Thyroid gland (tissue), 4 donors: ENCODE measurements around the gene C17orf75. TPM values are rescaled to one million over a fixed set of nuclear protein-coding genes. Genes with fewer than 3 reads are reported as not detected.
"Not testable (repeated sequence)": the region's sequence is repeated elsewhere in the genome, so short reads cannot be mapped to it uniquely, and the experiment has no call there.

Experiments used
- DNase-seq, 2 donors: peaks; one replicate each; pipeline ENCODE4 v3.0.0-alpha.2; 2019
- H3K27ac ChIP-seq, 3 donors: fragments of 200-600 bp; sonication (generic); 1 replicate in 2 of 3; 2 replicates in 1 of 3; pipeline ENCODE4 v1.5.1; 2016 to 2019; ENCODE audit warnings: mild to moderate bottlenecking in 1 of 3, moderate library complexity in 1 of 3
- H3K27me3 ChIP-seq: fragments of 200-600 bp; sonication (generic); one replicate; pipeline ENCODE4 v1.5.1; 2019
- H3K36me3 ChIP-seq, 2 donors: fragments of 200-600 bp; sonication (generic); one replicate each; pipeline ENCODE4 v1.5.1; 2016 to 2019
- H3K4me1 ChIP-seq, 2 donors: fragments of 200-600 bp; sonication (generic); one replicate each; pipeline ENCODE4 v1.5.1; 2017 to 2019
- H3K4me3 ChIP-seq, 3 donors: fragments of 200-600 bp; sonication (generic); replicated peaks in 1 of 3; 1 replicate in 2 of 3; 2 replicates in 1 of 3; pipeline ENCODE4 v1.5.1; 2016; ENCODE audit warnings: mild to moderate bottlenecking in 1 of 3
- H3K9me3 ChIP-seq: fragments of 200-600 bp; sonication (generic); one replicate; pipeline ENCODE4 v1.5.1; 2017
- CTCF ChIP-seq, 6 experiments: fragments of 200-600 bp in 3 of 6; fragments of 450-650 bp in 3 of 6; sonication (generic) in 3 of 6; IDR thresholded peaks; one replicate each; pipeline ENCODE4 v1.5.1; 2016 to 2019; ENCODE audit warnings: antibody characterized with exemption in 6 of 6, mild to moderate bottlenecking in 2 of 6, inconsistent platforms in 1 of 6, moderate library complexity in 1 of 6
- POLR2A ChIP-seq, 2 donors: fragments of 450-650 bp; IDR thresholded peaks; one replicate each; pipeline ENCODE4 v1.6.1; 2017; ENCODE audit warnings: antibody characterized with exemption in 2 of 2, mild to moderate bottlenecking in 2 of 2, moderate library complexity in 1 of 2
- WGBS, 2 donors: methylation state at CpG; one replicate each; pipeline ENCODE4 v1.1.5; 2017; 5-methylcytosine and 5-hydroxymethylcytosine counted together
- intact Hi-C: fragments of 100-400 bp; cut with DNase I; formaldehyde crosslinking; loops from one replicate; pipeline ENCODE4 v1.15.1; 2023
- total RNA-seq, 4 donors: library from RNA; depleted of rRNA; stranded (reverse); fragments of >200 nt; gene quantifications; one replicate each; pipeline ENCODE4 v1.2.3, GENCODE V29; 2016

Gene C17orf75
- total RNA-seq, 4 donors from 2014 or later: 16.1 to 27.7 (median 21.9) TPM

- intact Hi-C loops: no loop called here
- H3K4me3 ChIP-seq: no peak overlapping the region
- H3K27me3 ChIP-seq: no peaks in the 10 kb centered on the region
- H3K36me3 ChIP-seq: no peaks in the 10 kb centered on the region
- WGBS, 2 donors: 84 to 92% methylated on average over 8 of the region's 8 CpGs
- H3K27ac ChIP-seq: no peak overlapping the region
- no peaks in the 10 kb centered on the region for H3K9me3 ChIP-seq
- H3K4me1 ChIP-seq: no peaks in the 10 kb centered on the region
- no peak for DNase-seq
- TF ChIP-seq POLR2A (IDR thresholded peaks at IDR 0.05): no peak
- no peak for TF ChIP-seq CTCF (IDR thresholded peaks at IDR 0.05)
Measured at GRCh38 chr17:32318071-32318470, 23.9 kb downstream of the C17orf75 start.

- intact Hi-C loops: no loop called here
- 83 to 84% methylated on average over 4 of the region's 4 CpGs for WGBS, 2 donors
- no peaks in the 10 kb centered on the region for H3K36me3 ChIP-seq
- no peak overlapping the region for H3K27ac ChIP-seq
- H3K4me3 ChIP-seq: no peak overlapping the region
- no peak for DNase-seq
- H3K4me1 ChIP-seq: no peaks in the 10 kb centered on the region
- no peaks in the 10 kb centered on the region for H3K27me3 ChIP-seq
- H3K9me3 ChIP-seq: no peaks in the 10 kb centered on the region
- TF ChIP-seq CTCF (IDR thresholded peaks at IDR 0.05) (no peak), POLR2A (IDR thresholded peaks at IDR 0.05) (no peak)
Measured at GRCh38 chr17:32317353-32317752, 24.6 kb downstream of the C17orf75 start.

GRCh38 chr17:32316653-32317052 lies 25.3 kb downstream of the C17orf75 start:
- intact Hi-C loops, H3K9me3 ChIP-seq, DNase-seq, H3K27me3 ChIP-seq, H3K4me3 ChIP-seq, H3K4me1 ChIP-seq, H3K27ac ChIP-seq, H3K36me3 ChIP-seq: not testable (repeated sequence)
- WGBS, 2 donors: 96 to 97% methylated on average over 5 of the region's 5 CpGs

GRCh38 chr17:32315171-32315570 lies 26.8 kb downstream of the C17orf75 start:
- 85 to 87% methylated on average over 8 of the region's 8 CpGs for WGBS, 2 donors
- intact Hi-C loops: no loop called here
- no peak for DNase-seq
- Histone ChIP-seq H3K36me3 (no peaks in the 10 kb centered on the region), H3K27me3 (no peaks in the 10 kb centered on the region), H3K27ac (no peak overlapping the region), H3K4me1 (no peaks in the 10 kb centered on the region), H3K9me3 (no peaks in the 10 kb centered on the region), H3K4me3 (no peak overlapping the region)
- TF ChIP-seq POLR2A (IDR thresholded peaks at IDR 0.05) (no peak), CTCF (IDR thresholded peaks at IDR 0.05) (no peak)

GRCh38 chr17:32314636-32315035 lies 27.3 kb downstream of the C17orf75 start:
- Histone ChIP-seq H3K9me3 (no peaks in the 10 kb centered on the region), H3K27ac (no peak overlapping the region), H3K4me3 (no peak overlapping the region), H3K4me1 (no peaks in the 10 kb centered on the region), H3K27me3 (no peaks in the 10 kb centered on the region), H3K36me3 (no peaks in the 10 kb centered on the region)
- intact Hi-C loops: no loop called here
- WGBS, 2 donors: 92% methylated on average over 5 to 9 of the region's 9 CpGs
- no peak for DNase-seq
- TF ChIP-seq CTCF (IDR thresholded peaks at IDR 0.05) (no peak), POLR2A (IDR thresholded peaks at IDR 0.05) (no peak)

GRCh38 chr17:32311028-32311536 lies 30.9 kb downstream of the C17orf75 start:
- TF ChIP-seq CTCF (IDR thresholded peaks at IDR 0.05): no peak
- TF ChIP-seq POLR2A (IDR thresholded peaks at IDR 0.05): no peak
- DNase-seq: no peak
- H3K36me3 ChIP-seq: no peaks in the 10 kb centered on the region
- no peaks in the 10 kb centered on the region for H3K27me3 ChIP-seq
- H3K27ac ChIP-seq: no peak overlapping the region
- H3K9me3 ChIP-seq: no peaks in the 10 kb centered on the region
- WGBS, 2 donors: 28 to 30% methylated on average over 9 of the region's 9 CpGs
- intact Hi-C loops: no loop called here
- H3K4me3 ChIP-seq: no peak overlapping the region
- H3K4me1 ChIP-seq: no peaks in the 10 kb centered on the region
